DOHH2 (cell line): ENCODE results near the gene FCER1G.

Experiments
- H3F3A ChIP-seq: fragments of 200-600 bp; sonication (generic), shearing (Covaris generic); 2 replicates; pipeline ENCODE4 v1.6.0; 2016; ENCODE audit warnings: antibody characterized with exemption, mild to moderate bottlenecking; ENCODE audit not compliant: control insufficient read depth, insufficient read depth
- H3K27ac ChIP-seq: fragments of 200-600 bp; sonication (generic); 2 replicates; pipeline ENCODE4 v1.5.1; 2014; ENCODE audit warnings: low read depth, mild to moderate bottlenecking, low read length, moderate library complexity
- H3K27me3 ChIP-seq: fragments of 200-600 bp; sonication (generic); 2 replicates; pipeline ENCODE4 v1.6.1; 2014; ENCODE audit warnings: mild to moderate bottlenecking, low read length, mixed read lengths; ENCODE audit not compliant: control insufficient read depth
- H3K36me3 ChIP-seq: fragments of 200-600 bp; sonication (generic); 2 replicates; pipeline ENCODE4 v1.6.1; 2014; ENCODE audit warnings: mild to moderate bottlenecking, low read length, moderate library complexity, mixed read lengths; ENCODE audit not compliant: control insufficient read depth
- H3K4me1 ChIP-seq: fragments of 200-600 bp; sonication (generic); 2 replicates; pipeline ENCODE4 v1.6.1; 2014; ENCODE audit warnings: mild to moderate bottlenecking, low read length, mixed read lengths; ENCODE audit not compliant: control insufficient read depth
- H3K4me2 ChIP-seq: fragments of 200-600 bp; sonication (generic); 2 replicates; pipeline ENCODE4 v1.6.0; 2014; ENCODE audit warnings: mild to moderate bottlenecking, low read length, moderate library complexity
- H3K4me3 ChIP-seq: fragments of 200-600 bp; sonication (generic); 2 replicates; pipeline ENCODE4 v1.5.1; 2014; ENCODE audit warnings: mild to moderate bottlenecking, low read length, mixed read lengths
- H3K79me2 ChIP-seq: fragments of 200-600 bp; sonication (generic); 2 replicates; pipeline ENCODE4 v1.6.1; 2014; ENCODE audit warnings: mild to moderate bottlenecking, low read length, mixed read lengths; ENCODE audit not compliant: control insufficient read depth
- H3K9me2 ChIP-seq: fragments of 200-600 bp; sonication (generic); replicated peaks from 2 replicates; pipeline ENCODE4 v1.6.1; 2014; ENCODE audit warnings: mild to moderate bottlenecking, low read length, mixed read lengths; ENCODE audit not compliant: control insufficient read depth
- H3K9me3 ChIP-seq: fragments of 200-600 bp; sonication (generic); 2 replicates; pipeline ENCODE4 v1.6.1; 2014; ENCODE audit warnings: antibody characterized with exemption, low read length, mixed read lengths; ENCODE audit not compliant: control insufficient read depth, insufficient read depth
- H4K20me1 ChIP-seq: fragments of 200-600 bp; sonication (generic); 2 replicates; pipeline ENCODE4 v1.6.0; 2014; ENCODE audit warnings: low read depth, mild to moderate bottlenecking, antibody characterized with exemption, low read length, moderate library complexity; ENCODE audit not compliant: control insufficient read depth, insufficient read depth
- CTCF ChIP-seq: fragments of 200-600 bp; sonication (generic); IDR thresholded peaks from one replicate; pipeline ENCODE4 v1.5.1; 2014; ENCODE audit warnings: antibody characterized with exemption, mild to moderate bottlenecking, low read depth, low read length; ENCODE audit not compliant: poor library complexity, severe bottlenecking
- EZH2phosphoT487 ChIP-seq: fragments of 200-600 bp; sonication (generic); IDR thresholded peaks from 2 replicates; pipeline ENCODE4 v1.6.1; 2017; ENCODE audit warnings: borderline replicate concordance, mild to moderate bottlenecking, antibody characterized with exemption, low read length, moderate library complexity, mixed read lengths

FCER1G gene

GRCh38 chr1:161200992-161201835 is 13.9 kb upstream of the FCER1G start:
- Histone ChIP-seq H4K20me1 (no peaks in the 10 kb centered on the region), H3K4me2 (peak overlapping the region; percentile 92), H3K79me2 (peaks cover 18% of the 10 kb centered on the region), H3K9me2 (no peaks in the 10 kb centered on the region), H3K27me3 (no peaks in the 10 kb centered on the region), H3K4me1 (peaks cover 38% of the 10 kb centered on the region), H3K9me3 (no peaks in the 10 kb centered on the region), H3F3A (peaks cover 2% of the 10 kb centered on the region; the same call in 1 of the 2 replicates), H3K27ac (peak overlapping the region; percentile 54), H3K4me3 (peak overlapping the region; percentile 95), H3K36me3 (peaks cover 27% of the 10 kb centered on the region)
- TF ChIP-seq CTCF (no peak), EZH2phosphoT487 (no peak)

GRCh38 chr1:161201836-161202712 is 13.0 kb upstream of the FCER1G start, which contains the start of gene NDUFS2:
Gene NDUFS2, plus strand, starts transcription at chr1:161202367. Its CDS starts 19 bp downstream, at chr1:161202386.
- H3K27ac ChIP-seq, result peak within 1 kb of the TSS; percentile 54
- H3K4me2 ChIP-seq, result peak within 1 kb of the TSS; percentile 92
- no peaks in the 10 kb centered on the region for H4K20me1 ChIP-seq
- peak within 1 kb of the TSS; percentile 95 for H3K4me3 ChIP-seq
- peaks cover 38% of the 10 kb centered on the region for H3K4me1 ChIP-seq
- H3K27me3 ChIP-seq, result no peaks in the 10 kb centered on the region
- H3K9me2 ChIP-seq, result no peaks in the 10 kb centered on the region
- H3K36me3 ChIP-seq, result peaks cover 35% of the 10 kb centered on the region
- peaks cover 2% of the 10 kb centered on the region; the same call in 1 of the 2 replicates for H3F3A ChIP-seq
- H3K9me3 ChIP-seq, result no peaks in the 10 kb centered on the region
- H3K79me2 ChIP-seq, result peaks cover 18% of the 10 kb centered on the region
- TF ChIP-seq EZH2phosphoT487 (no peak), CTCF (peak; percentile 64)

- Histone ChIP-seq H3K4me1 (peaks cover 31% of the 10 kb centered on the region), H3K9me3 (no peaks in the 10 kb centered on the region), H3F3A (peaks cover 2% of the 10 kb centered on the region; the same call in 1 of the 2 replicates), H3K27ac (no peak overlapping the region), H3K9me2 (no peaks in the 10 kb centered on the region), H3K27me3 (no peaks in the 10 kb centered on the region), H4K20me1 (no peaks in the 10 kb centered on the region), H3K36me3 (peaks cover 69% of the 10 kb centered on the region), H3K4me2 (no peak overlapping the region), H3K4me3 (no peak overlapping the region), H3K79me2 (peaks cover 18% of the 10 kb centered on the region)
- TF ChIP-seq EZH2phosphoT487 (no peak), CTCF (no peak)
Measured at GRCh38 chr1:161206411-161207140, 8.5 kb upstream of the FCER1G start.
